DMS114 treated with DMSO at 0.1 percent for 48 hours (cell line): Measurements from ENCODE around the gene THSD4.

Experiments used
- DNase-seq: peaks from one replicate; lab custom pipeline; 2025; ENCODE audit not compliant: unreplicated experiment; lab: John Stamatoyannopoulos, UW

Gene THSD4

DNA sequence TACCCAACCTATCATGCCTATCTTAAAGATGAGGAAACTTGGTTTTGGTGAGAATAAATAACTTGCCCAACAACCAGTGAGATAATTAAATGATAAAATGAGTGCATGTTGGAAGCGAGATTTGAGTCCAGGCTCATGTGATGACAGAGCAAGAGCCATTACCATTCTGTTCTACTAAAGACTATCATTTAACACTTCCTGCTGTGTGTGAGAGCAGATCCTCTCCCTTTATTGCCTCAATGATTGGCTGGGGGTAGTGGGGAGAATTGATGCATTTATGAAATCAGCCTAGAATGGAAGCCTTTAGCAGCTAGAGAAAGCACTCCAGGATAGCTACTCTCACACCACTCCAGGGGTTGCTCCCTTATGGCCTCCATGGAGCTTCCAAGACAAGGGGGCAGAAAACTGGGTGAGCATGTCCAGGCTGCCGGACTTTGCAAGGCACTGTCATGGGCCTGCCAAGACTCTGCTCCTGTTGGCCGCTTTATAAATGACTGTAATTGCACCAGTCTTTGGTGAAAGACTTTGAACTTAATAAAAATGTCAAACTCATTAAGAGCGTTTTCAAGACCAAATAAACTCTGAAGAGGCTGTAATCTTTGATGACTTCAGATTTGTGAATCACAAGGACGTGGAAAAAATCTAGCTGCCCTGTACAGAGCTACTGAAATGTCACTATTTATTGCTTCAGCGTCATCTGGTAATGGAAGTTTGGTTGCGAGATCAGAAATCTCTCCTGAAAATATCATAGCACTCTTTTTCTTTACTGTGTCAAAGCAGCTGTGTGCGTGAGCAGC, 486.0 kb downstream of the THSD4 start:
- no peak for DNase-seq

GRCh38 chr15:71603379-71603778, 488.1 kb downstream of the THSD4 start:
- no peak for DNase-seq

DNA sequence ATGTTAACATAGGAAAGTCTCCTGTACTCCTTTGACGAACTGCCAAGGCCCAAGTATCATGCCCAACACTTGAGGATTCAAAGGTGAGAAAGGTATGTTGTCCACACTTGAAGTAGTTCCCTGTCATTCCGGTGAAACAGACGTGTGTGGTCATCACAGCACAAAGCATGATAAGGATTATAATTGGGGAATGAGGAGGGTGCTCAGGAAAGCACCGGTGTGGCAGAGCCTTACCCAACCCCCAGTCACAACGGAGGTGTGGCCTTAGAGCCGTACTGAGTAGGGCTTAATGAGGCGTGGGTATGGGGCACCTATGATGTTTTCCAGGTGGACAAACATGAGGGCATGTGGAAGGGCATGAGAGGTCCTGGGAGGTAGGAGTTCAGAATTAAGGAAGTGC, 492.1 kb downstream of the THSD4 start:
- no peak for DNase-seq

DNA sequence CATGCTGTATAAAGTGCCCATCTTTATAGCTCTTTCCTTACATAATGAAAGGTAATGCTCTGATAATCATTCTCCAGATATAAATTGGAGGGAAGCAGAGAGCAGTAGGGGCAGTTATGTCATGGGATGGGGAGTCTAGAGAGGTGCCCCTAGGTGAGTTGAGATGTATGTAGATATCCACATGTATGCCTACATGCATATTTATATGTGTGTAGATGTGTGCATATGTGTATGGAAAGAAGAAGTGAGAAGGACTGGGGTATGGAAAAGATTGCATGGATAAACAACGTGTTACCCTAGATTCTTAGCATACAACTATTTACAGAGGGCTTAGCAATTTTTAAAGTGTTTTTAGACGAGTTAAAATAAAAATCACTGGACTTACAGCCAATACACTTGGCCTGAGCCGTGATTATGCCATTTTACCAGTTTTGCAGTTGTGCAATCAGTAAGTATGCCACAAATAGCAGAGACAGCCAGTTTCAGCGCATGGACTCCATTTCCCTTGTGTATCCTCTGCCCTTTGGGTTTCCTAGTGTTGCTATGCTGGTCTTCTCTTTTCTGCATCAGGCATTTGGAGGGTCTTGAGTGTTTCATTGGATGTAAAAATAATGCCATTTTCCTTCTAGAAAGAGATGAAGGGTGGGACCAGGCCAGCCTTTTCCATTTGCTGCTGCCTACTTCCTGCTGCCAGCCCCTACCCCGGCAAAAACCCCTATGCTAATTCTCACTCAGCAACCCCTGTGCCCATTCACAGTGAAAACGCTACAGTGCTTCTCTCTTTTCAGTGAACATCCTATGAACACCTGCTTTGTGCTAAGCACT, 495.7 kb downstream of the THSD4 start:
- DNase-seq, result no peak

DNA sequence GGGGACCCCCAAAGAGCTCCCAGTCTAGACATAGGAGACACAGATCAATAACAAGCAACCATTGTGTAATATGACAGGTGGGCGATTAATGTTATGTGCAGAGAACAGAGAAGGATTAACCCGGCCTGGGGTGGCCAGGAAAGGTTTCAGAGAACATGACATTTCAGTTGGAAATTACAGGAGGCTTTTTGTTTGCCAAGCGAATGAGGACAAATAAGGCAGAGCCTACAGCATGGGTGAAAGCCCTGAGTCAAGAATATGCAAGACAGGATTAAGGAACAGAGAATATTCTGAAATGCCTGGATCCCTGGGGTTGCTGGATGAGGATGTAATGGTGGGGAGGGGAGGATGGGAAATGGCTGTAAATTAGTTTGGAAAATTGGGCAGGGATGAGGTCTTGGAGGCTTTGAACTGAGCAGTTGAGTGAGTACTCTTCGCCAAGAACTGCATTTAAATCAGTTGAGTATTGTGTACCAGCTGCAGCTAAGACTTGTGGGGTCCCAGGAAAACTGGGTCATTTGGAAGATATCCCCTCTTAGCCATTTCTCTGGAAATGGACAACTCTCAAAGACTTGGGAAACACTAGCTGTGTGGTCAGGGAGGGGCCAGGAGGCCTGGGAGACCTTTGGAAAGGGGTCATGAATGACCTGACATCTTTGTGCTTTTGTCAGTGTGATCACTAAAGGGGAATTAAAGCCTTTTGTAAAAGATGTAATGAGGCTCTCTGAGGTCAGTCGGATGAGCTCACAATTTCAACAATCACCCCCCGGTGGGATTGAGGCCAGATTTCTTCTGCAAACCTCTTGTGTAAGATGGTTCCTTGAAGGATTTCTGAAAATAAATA, 496.5 kb downstream of the THSD4 start:
- no peak for DNase-seq

- DNase-seq, result no peak
Observed at GRCh38 chr15:71612397-71612722, 497.1 kb downstream of the THSD4 start.

GRCh38 chr15:71612869-71613268, 497.6 kb downstream of the THSD4 start:
- no peak for DNase-seq

- no peak for DNase-seq
Observed at GRCh38 chr15:71623111-71623510, 507.8 kb downstream of the THSD4 start.

- DNase-seq, result no peak
Observed at GRCh38 chr15:71626596-71627088, 511.4 kb downstream of the THSD4 start.

DNA sequence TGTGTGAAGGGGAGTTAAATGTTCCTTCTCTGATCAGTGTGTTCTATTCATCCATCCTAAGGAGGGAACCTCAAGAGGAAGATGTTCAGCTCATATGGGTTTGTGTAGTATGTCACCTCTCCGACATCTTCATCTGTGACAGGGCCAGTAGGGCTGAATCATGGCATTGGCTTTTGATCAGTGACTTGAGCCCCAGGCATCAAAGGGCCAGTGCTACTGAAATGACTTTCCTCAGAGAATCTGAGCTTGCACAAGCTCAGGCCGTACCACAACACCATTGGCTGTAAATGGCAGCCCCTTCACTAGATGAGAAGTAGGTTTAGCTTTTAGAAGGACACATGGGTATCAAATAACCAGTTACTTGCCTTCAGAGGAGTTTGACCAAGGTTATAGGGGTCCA, 511.9 kb downstream of the THSD4 start:
- DNase-seq, result no peak

DNA sequence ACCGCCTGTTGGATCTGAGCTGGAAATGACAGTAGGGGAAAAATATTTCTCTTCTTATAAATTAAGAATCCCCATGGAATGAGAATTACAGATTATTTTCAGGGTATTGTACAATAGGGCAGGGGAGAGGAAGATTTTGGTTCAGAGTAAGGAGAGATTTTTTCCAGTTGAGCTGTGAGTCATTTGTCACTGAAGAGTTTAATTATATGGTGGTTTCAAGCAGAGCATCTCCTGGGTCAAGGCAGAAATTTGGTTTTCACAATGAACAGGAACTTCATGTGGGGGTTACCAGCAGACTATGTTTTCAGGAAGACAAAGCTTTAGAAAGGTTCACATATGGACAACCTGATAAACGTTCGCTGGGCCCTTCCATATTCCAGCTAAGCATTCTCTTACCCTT, 512.3 kb downstream of the THSD4 start:
- DNase-seq, result no peak

DNA sequence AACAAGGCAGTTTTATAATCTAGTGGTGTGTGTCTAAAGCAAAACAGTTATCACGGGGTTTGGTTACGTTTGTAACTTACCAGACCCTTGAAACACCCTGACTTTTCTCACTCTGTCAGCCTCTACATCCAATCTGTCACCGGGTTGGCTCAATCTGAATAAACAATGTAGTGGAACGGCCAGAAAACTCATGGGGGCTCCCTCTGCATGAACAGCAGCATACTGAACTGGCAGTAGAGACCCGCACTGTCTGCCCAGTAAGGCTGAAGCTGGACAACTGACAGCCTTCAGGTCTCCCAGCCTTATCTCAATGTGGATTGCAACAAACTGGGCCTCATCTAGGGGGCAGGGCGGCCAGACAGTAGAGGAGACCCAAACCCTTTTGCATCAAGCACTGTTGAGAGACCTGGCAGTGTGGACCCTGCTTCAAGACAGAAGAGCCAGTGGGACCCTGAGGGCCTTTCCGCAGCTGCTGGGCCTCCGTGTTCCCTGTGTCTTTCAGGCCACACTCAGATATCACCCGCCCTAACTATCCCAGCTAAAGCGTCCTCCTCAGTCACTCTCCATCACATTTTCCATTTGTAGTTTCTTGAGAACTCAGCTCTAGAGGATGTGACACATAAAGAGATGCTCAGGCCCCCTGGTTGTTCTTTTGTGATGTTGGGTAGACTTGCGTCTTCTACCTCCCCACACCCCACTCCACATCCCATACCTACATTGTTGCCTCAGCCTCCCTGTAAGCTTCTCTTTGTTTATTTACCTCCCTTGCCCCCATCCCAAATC, 513.9 kb downstream of the THSD4 start:
- DNase-seq, result no peak

DNA sequence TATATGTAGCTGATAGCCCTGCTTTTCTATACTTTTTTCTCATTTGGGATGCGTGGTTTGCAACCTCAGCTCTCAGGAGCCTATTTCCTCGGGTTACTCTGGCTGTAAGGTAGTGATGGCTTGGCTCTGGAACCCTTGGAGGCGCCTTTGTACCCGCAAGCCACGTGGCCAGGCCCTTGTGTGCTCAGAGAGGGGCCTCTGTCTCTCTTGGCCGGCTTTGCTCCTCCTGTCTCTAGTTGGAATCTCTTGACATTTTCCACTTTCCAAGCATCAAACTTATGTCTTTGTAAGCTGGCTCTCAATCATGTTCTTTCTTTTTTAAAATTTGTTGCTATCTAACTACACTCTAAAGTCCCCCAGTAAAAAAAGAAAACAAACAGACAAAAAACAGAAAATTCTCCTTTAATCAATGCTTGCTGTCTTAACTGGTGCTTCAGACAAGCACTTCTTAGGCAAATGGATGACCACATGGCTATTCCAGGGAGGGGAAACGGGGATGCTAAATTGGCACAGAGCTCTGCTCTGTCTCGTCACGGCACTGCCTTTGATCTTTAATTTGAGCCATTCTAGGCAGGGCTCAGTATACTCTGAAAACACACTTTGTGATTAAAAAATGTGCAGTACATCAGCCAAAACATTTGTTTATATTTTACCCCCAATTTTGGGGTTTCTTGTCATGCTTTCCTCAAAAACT, 514.7 kb downstream of the THSD4 start:
- no peak for DNase-seq

GRCh38 chr15:71630475-71630809, 515.2 kb downstream of the THSD4 start:
- DNase-seq, result no peak

DNA sequence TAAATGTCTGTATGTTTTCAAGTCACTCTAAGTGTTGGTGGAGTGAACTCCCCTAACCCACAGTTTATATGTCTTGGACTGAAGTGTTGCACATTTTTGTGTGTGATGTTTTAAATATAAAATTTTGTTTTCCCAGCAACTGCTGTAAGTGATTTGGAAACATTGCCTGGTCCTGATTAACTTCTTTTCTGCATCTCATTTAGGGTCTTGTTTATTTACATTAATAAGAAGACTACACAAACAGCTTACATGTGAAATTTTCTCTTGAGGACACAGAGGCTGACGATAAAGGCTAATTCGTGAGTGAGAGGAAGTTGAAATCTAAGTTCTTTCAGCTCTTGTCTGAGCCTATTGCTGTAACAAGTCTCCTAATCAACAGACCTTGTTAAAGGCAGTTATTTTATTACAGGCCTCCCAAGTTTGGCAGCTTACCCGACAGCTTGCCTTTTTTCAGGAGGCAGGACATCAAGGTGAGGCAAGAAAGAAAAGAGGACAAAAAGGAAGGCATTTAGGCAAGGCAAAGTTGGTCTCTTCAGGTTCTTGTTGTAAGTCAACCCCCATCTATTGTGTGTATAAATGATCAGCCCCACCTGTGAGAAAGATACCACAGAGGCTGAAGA, 517.4 kb downstream of the THSD4 start:
- no peak for DNase-seq

DNA sequence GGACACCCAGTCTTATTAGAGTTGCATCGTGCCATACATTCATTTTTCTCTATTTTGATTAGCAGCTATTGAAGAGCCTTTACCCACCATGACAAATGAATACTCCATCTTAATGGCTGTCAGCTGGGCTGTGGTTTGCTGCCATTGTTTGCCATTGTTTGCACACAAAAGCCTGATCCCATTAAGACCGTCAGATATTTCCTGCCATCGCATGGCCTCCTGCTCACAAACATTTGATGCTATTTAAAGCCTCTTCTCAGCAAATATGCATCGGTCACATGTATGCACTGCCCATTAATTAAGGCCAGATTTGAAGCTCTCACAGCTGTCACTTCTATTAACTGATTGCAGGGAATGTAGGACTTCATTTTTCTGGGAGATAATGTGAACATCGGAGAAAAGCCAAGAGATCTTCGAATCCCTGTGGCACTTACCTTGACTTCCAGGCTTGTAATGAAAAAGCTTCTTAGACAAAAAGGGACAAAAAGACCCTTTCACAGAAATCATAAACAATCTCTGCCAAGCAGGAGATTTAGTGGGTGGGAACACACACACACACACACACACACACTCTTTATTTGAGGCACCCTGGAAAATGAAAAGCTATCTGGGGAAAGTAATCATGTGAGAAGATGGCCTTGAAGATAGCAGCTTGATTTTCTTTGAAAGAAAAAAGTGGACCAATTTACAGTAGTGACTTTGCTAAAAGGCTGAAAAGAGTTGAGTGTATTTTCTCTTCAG, 519.7 kb downstream of the THSD4 start:
- no peak for DNase-seq

GRCh38 chr15:71635735-71636134, 520.5 kb downstream of the THSD4 start:
- no peak for DNase-seq

- no peak for DNase-seq
Observed at GRCh38 chr15:71638876-71639275, 523.6 kb downstream of the THSD4 start.

DNA sequence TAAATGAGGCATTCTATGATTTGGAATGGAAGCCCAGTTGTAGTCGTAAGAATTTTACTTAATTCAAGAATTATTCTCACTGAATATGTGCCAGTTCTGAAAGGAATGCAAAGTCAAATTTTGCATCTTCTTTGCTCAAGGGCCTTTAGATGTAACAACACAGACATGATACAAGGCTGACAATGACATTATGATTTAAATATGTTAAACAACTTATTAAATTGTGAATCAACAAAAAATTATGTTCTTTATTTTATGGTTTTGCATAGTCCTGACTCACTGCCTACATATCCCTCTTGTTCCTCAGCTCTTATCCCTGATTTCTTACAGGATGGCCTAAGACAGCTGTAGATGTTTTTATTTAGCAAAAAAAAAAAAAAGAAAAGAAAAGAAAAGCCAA, 524.2 kb downstream of the THSD4 start:
- DNase-seq, result no peak
